Right lobe of liver (tissue), 6 donors: ENCODE measurements around the gene SGK2. TPM values are rescaled to one million over a fixed set of nuclear protein-coding genes. Genes with fewer than 3 reads are reported as not detected.
A peak's percentile ranks its signal among the peaks of the same experiment; 100 is the strongest.

Source experiments
- ATAC-seq, 4 donors: fragments of 200-7000 bp; cut with Tn5 transposase; one replicate each; pipeline ENCODE4 v1.9.1; 2020; ENCODE audit warnings: mild to moderate bottlenecking in 4 of 4, moderate library complexity in 4 of 4
- DNase-seq, 3 donors: peaks; one replicate each; pipeline ENCODE4 v3.0.0-alpha.2; 2020
- H3K27ac ChIP-seq, 3 donors: fragments of 200-600 bp; one replicate each; pipeline ENCODE4 v1.8.0; 2022
- H3K27me3 ChIP-seq, 2 donors: fragments of 200-600 bp; one replicate each; pipeline ENCODE4 v1.8.0; 2022
- H3K36me3 ChIP-seq, 4 donors: fragments of 200-600 bp; sonication (generic) in 1 of 4; one replicate each; pipeline versions ENCODE4 v1.5.1 to v1.8.0; 2017 to 2022; ENCODE audit warnings: control low read depth in 1 of 4
- H3K4me1 ChIP-seq, 4 donors: fragments of 200-600 bp; sonication (generic) in 1 of 4; one replicate each; pipeline versions ENCODE4 v1.5.1 to v1.8.0; 2017 to 2022; ENCODE audit warnings: control low read depth in 1 of 4
- H3K4me3 ChIP-seq, 3 donors: fragments of 200-600 bp; one replicate each; pipeline ENCODE4 v1.8.0; 2022
- H3K9me3 ChIP-seq, 4 donors: fragments of 200-600 bp; sonication (generic) in 1 of 4; one replicate each; pipeline versions ENCODE4 v1.5.1 to v1.8.0; 2017 to 2022; ENCODE audit warnings: control low read depth in 1 of 4
- CTCF ChIP-seq, 4 donors: fragments of 200-600 bp in 3 of 4; fragments of 450-650 bp in 1 of 4; IDR thresholded peaks; one replicate each; pipeline versions ENCODE4 v1.5.1 to v1.8.0; 2016 to 2022; ENCODE audit warnings: antibody characterized with exemption in 4 of 4, mild to moderate bottlenecking in 2 of 4
- POLR2A ChIP-seq: fragments of 450-650 bp; IDR thresholded peaks from one replicate; pipeline ENCODE4 v1.6.1; 2017; ENCODE audit warnings: antibody characterized with exemption, mild to moderate bottlenecking
- WGBS: methylation state at CpG from one replicate; pipeline ENCODE4 v1.1.6; 2018; ENCODE audit warnings: low coverage, low lambda C conversion rate; ENCODE audit not compliant: insufficient coverage; ENCODE audit errors: missing lambda C conversion rate; 5-methylcytosine and 5-hydroxymethylcytosine counted together
- intact Hi-C, 2 donors: fragments of 100-400 bp; cut with DNase I; formaldehyde crosslinking; loops; one replicate each; pipeline versions ENCODE4 v1.11.2 to v1.14.1; 2022
- total RNA-seq, 6 experiments: library from RNA; depleted of rRNA in 2 of 6; stranded (reverse); fragments of >200 nt in 2 of 6; fragmentation: NEBNext Ultra II Directional in 3 of 6; extraction: Animal tissue kit (Norgen Biotek cat#: 25700) in 3 of 6; gene quantifications; one replicate each; pipeline versions ENCODE4 v1.1.0 to v1.2.4, GENCODE V29; 2016 to 2023
- donor health status: DM: no; HTN: yes; CAD: no.
- donor health status: DM: no; HTN: no; CAD: no.
- donor health status: DM: no; HTN: no; CAD: no.
- donor health status: DM: no; HTN: yes; CAD: no.
- donor health status: DM: no; HTN: yes; CAD: no.

SGK2 gene
- total RNA-seq, 6 experiments from 2014 or later = 47.3 to 80.2 (median 66.9) TPM

GRCh38 chr20:43559147-43559987 is 540 bp downstream of the SGK2 start:
- Histone ChIP-seq H3K4me1 (peaks cover 0 to 39% (median 13%) of the 10 kb centered on the region in 4 donors), H3K9me3 (no peaks in the 10 kb centered on the region), H3K36me3 (peaks cover 0 to 5% (median 2%) of the 10 kb centered on the region in 4 donors), H3K4me3 (peak overlapping the region; percentile 51 to 72 (median 65)), H3K27ac (peak overlapping the region; percentile 66 to 69 (median 66)), H3K27me3 (no peaks in the 10 kb centered on the region)
- DNase-seq (peak; percentile 44 to 76 (median 72)), ATAC-seq (peak; percentile 13 to 36 (median 21))
- WGBS = 25% methylated on average over 8 of the region's 8 CpGs
- intact Hi-C loops = no loop called here
- no peak for TF ChIP-seq CTCF (IDR thresholded peaks at IDR 0.05)
- no peak for TF ChIP-seq POLR2A

GRCh38 chr20:43560974-43561373 is 2.1 kb downstream of the SGK2 start:
- TF ChIP-seq POLR2A = no peak
- no peak for TF ChIP-seq CTCF (IDR thresholded peaks at IDR 0.05)
- WGBS = 63% methylated on average over 3 of the region's 3 CpGs
- Histone ChIP-seq H3K27ac (peak overlapping the region in 1 of 3 donors; percentile 0), H3K4me3 (peak overlapping the region in 2 of 3 donors; percentile 65 to 72), H3K27me3 (no peaks in the 10 kb centered on the region), H3K4me1 (peaks cover 0 to 28% (median 9%) of the 10 kb centered on the region in 4 donors), H3K36me3 (peaks cover 0 to 20% (median 6%) of the 10 kb centered on the region in 4 donors), H3K9me3 (no peaks in the 10 kb centered on the region)
- ATAC-seq = no peak
- intact Hi-C loops = no loop called here
- DNase-seq = no peak

- TF ChIP-seq CTCF (IDR thresholded peaks at IDR 0.05) (no peak), POLR2A (no peak)
- Histone ChIP-seq H3K27me3 (no peaks in the 10 kb centered on the region), H3K36me3 (peaks cover 0 to 38% (median 15%) of the 10 kb centered on the region in 4 donors), H3K4me3 (no peak overlapping the region), H3K27ac (no peak overlapping the region), H3K4me1 (peaks cover 0 to 13% (median 0%) of the 10 kb centered on the region in 4 donors), H3K9me3 (no peaks in the 10 kb centered on the region)
- no peak for DNase-seq
- WGBS = 29% methylated on average over 3 of the region's 3 CpGs
- no peak for ATAC-seq
- intact Hi-C loops = no loop called here
These were observed 4.6 kb downstream of the SGK2 start for GRCh38 chr20:43563429-43563828.

- WGBS = 100% methylated on average over 1 of the region's 7 CpGs
- H3K4me1 ChIP-seq = peaks cover 0 to 13% (median 0%) of the 10 kb centered on the region in 4 donors
- H3K27ac ChIP-seq = no peak overlapping the region
- ATAC-seq (no peak), DNase-seq (no peak)
- intact Hi-C loops = no loop called here
- TF ChIP-seq CTCF (IDR thresholded peaks at IDR 0.05) = no peak
- no peak for TF ChIP-seq POLR2A
- no peaks in the 10 kb centered on the region for H3K27me3 ChIP-seq
- no peak overlapping the region for H3K4me3 ChIP-seq
- peaks cover 0 to 44% (median 18%) of the 10 kb centered on the region in 4 donors for H3K36me3 ChIP-seq
- no peaks in the 10 kb centered on the region for H3K9me3 ChIP-seq
These were observed 5.2 kb downstream of the SGK2 start for GRCh38 chr20:43563991-43564390.
